SH-SY5Y (cell line): ENCODE data around the gene CASK.

Experiments used
- GATA2 ChIP-seq: IDR thresholded peaks from 2 replicates; pipeline ENCODE4 v1.6.1; 2011; ENCODE audit warnings: mild to moderate bottlenecking, low read depth, low read length
- GATA3 ChIP-seq: IDR thresholded peaks from 2 replicates; pipeline ENCODE4 v1.6.1; 2011; ENCODE audit warnings: low read depth, mild to moderate bottlenecking, low read length, moderate library complexity

DNA sequence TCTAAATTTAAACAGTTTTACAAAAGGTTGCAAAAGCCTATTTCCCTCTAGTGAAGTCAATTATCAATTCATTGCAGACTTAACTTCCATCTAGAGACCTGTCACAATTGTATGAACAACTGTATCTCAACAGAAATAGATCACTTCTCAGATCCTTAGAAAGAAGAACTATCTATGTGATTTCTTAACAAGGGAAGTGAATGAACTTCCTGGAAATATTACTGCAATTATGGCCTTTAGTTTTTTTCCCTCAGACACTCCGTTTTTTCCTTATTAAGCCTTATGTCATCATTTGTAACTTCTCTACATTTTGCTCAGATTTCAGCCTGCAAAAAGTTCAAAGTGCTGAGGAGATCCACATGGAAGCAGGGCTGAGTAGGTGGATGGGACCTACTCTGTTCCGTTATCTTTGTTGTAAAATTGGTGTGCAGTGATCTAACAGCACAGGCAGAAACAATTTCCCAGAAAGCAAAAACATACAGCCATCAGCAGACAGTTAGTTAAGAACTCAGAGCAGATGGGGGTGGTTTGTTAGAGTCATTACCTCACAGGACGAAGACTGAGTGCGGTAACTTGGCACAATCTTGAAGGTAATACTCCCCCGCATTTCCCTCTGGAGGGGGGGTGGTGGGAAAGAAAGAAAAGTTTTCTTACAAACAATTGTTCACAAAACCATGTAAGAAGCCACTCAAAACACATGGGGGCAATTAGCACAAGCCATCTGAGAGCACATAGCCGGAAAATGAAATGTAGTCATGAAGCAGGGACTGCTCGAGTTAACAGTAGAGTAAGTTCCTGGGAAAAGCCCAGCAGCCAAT, 363.9 kb downstream of the CASK start:
- TF ChIP-seq GATA2 (no peak), GATA3 (no peak)
